Smooth muscle cell (in vitro differentiated cells): ENCODE data around the gene RAB34. TPM values are rescaled to one million over a fixed set of nuclear protein-coding genes. Genes with fewer than 3 reads are reported as not detected.
"Not testable (repeated sequence)": the region's sequence is repeated elsewhere in the genome, so short reads cannot be mapped to it uniquely, and the experiment has no call there.

Experiments
- DNase-seq: peaks from one replicate; lab custom pipeline; 2025; ENCODE audit not compliant: unreplicated experiment; lab: John Stamatoyannopoulos, UW
- H2AFZ ChIP-seq: fragments of 200-600 bp; sonication (generic); 2 replicates; pipeline ENCODE4 v1.6.0; 2016; ENCODE audit warnings: antibody characterized with exemption, low read depth, mild to moderate bottlenecking
- H3F3A ChIP-seq: fragments of 200-600 bp; sonication (generic); 2 replicates; pipeline ENCODE4 v1.6.0; 2017; ENCODE audit warnings: antibody characterized with exemption, low read depth
- H3K27ac ChIP-seq: fragments of 200-600 bp; sonication (generic); 2 replicates; pipeline ENCODE4 v1.5.1; 2016; ENCODE audit warnings: low read depth, mild to moderate bottlenecking
- H3K27me3 ChIP-seq: fragments of 200-600 bp; sonication (generic); 2 replicates; pipeline ENCODE4 v1.6.1; 2016; ENCODE audit warnings: low read depth, mild to moderate bottlenecking
- H3K36me3 ChIP-seq: fragments of 200-600 bp; sonication (generic); 2 replicates; pipeline ENCODE4 v1.5.1; 2016; ENCODE audit warnings: low read depth
- H3K4me1 ChIP-seq: fragments of 200-600 bp; sonication (generic); 2 replicates; pipeline ENCODE4 v1.5.1; 2016; ENCODE audit warnings: low read depth
- H3K4me2 ChIP-seq: fragments of 200-600 bp; sonication (generic); 2 replicates; pipeline ENCODE4 v1.6.0; 2016; ENCODE audit warnings: mild to moderate bottlenecking
- H3K4me3 ChIP-seq: fragments of 200-600 bp; sonication (generic); 2 replicates; pipeline ENCODE4 v1.5.1; 2016; ENCODE audit warnings: mild to moderate bottlenecking
- H3K79me2 ChIP-seq: fragments of 200-600 bp; sonication (generic); 2 replicates; pipeline ENCODE4 v1.6.0; 2016; ENCODE audit warnings: low read depth, mild to moderate bottlenecking
- H3K9ac ChIP-seq: fragments of 200-600 bp; sonication (generic); 2 replicates; pipeline ENCODE4 v1.6.0; 2016; ENCODE audit warnings: low read depth
- H3K9me3 ChIP-seq: fragments of 200-600 bp; sonication (generic); replicated peaks from 2 replicates; pipeline ENCODE4 v1.5.1; 2016; ENCODE audit warnings: low read depth
- H4K20me1 ChIP-seq: fragments of 200-600 bp; sonication (generic); 2 replicates; pipeline ENCODE4 v1.6.0; 2016; ENCODE audit warnings: low read depth
- WGBS: methylation state at CpG from one replicate; pipeline ENCODE4 v1.1.7; 2016; ENCODE audit warnings: low lambda C conversion rate; 5-methylcytosine and 5-hydroxymethylcytosine counted together
- polyA plus RNA-seq: library from polyadenylated mRNA; unstranded; fragments of >200 nt; fragmentation: Nextera tagmentation; extraction: Ambion mirVana; gene quantifications from 2 replicates; pipeline ENCODE4 v1.2.1, GENCODE V29; 2016
- total RNA-seq: library from RNA; depleted of rRNA; stranded (reverse); fragments of >200 nt; gene quantifications from 2 replicates; pipeline ENCODE4 v1.2.3, GENCODE V29; 2014
- TF ChIP-seq, protein P1 (sequence below): fragments of 200-600 bp; sonication (generic); IDR thresholded peaks from 2 replicates; pipeline ENCODE4 v1.5.1; 2017; ENCODE audit warnings: borderline replicate concordance, mild to moderate bottlenecking, antibody characterized with exemption; ENCODE audit not compliant: insufficient read depth, poor library complexity, severe bottlenecking

Gene RAB34
- total and polyA plus RNA-seq, 2 experiments from 2014 or later: 208 to 289 TPM

DNA sequence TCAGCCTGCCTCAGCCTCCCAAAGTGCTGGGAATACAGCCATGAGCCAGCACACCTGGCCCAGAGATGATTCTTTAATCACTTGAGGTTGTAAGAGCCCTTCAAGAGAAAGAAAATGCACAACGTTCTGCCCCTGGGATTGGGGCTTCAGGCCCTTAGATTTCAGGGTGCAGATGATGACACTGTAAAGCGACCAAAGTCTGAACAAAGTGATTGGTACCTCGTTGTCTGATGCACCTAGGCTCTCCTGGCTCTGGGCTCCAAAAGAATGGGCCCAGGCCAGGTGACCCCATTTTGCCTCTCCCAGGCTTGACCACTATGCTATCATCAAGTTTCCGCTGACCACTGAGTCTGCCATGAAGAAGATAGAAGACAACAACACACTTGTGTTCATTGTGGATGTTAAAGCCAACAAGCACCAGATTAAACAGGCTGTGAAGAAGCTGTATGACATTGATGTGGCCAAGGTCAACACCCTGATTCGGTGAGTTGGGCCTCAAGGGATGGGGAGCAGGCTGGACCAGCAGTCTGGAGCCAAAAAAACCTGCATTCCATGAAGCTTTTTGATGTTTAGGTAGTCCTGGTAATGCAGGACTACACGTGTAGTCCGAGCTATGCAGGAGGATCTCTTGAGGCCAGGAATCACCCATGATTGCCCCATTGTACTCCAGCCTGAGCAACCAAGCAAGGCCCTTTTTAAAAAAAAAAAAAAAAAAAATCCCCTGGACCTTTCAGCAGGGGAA lies 4.9 kb upstream of the RAB34 start:
- H3F3A ChIP-seq: peaks cover 37% of the 10 kb centered on the region
- peaks cover 32% of the 10 kb centered on the region for H3K79me2 ChIP-seq
- no peak overlapping the region for H3K9ac ChIP-seq
- H3K27me3 ChIP-seq: no peaks in the 10 kb centered on the region
- TF ChIP-seq, protein P1, sequence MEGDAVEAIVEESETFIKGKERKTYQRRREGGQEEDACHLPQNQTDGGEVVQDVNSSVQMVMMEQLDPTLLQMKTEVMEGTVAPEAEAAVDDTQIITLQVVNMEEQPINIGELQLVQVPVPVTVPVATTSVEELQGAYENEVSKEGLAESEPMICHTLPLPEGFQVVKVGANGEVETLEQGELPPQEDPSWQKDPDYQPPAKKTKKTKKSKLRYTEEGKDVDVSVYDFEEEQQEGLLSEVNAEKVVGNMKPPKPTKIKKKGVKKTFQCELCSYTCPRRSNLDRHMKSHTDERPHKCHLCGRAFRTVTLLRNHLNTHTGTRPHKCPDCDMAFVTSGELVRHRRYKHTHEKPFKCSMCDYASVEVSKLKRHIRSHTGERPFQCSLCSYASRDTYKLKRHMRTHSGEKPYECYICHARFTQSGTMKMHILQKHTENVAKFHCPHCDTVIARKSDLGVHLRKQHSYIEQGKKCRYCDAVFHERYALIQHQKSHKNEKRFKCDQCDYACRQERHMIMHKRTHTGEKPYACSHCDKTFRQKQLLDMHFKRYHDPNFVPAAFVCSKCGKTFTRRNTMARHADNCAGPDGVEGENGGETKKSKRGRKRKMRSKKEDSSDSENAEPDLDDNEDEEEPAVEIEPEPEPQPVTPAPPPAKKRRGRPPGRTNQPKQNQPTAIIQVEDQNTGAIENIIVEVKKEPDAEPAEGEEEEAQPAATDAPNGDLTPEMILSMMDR: no peak
- no peak overlapping the region for H2AFZ ChIP-seq
- H3K9me3 ChIP-seq: no peaks in the 10 kb centered on the region
- H4K20me1 ChIP-seq: peaks cover 47% of the 10 kb centered on the region
- no peak for DNase-seq
- no peak overlapping the region for H3K4me3 ChIP-seq
- no peaks in the 10 kb centered on the region for H3K36me3 ChIP-seq
- WGBS: 81% methylated on average over 7 of the region's 7 CpGs
- H3K27ac ChIP-seq: peak overlapping the region; percentile 98
- peaks cover 34% of the 10 kb centered on the region for H3K4me1 ChIP-seq
- no peak overlapping the region for H3K4me2 ChIP-seq

DNA sequence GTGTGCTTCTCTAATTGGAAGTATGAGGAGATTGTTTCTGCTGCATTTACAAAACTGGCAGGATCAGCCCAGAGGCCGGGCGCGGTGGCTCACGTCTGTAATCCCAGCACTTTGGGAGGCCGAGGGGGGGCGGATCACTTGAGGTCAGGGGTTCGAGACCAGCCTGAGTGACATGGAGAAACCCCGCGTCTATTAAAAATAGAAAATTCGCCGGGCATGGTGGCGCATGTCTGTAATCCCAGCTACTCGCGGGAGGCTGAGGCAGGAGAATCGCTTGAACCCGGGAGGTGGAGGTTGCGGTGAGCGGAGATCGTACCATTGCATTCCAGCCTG lies 3.3 kb upstream of the RAB34 start:
- not testable (repeated sequence) for H3K27me3 ChIP-seq, H3K9me3 ChIP-seq, H3K36me3 ChIP-seq, DNase-seq, H2AFZ ChIP-seq
- H3K27ac ChIP-seq: peak overlapping the region; percentile 98
- peak overlapping the region; percentile 94 for H3K4me2 ChIP-seq
- peaks cover 41% of the 10 kb centered on the region for H3K4me1 ChIP-seq
- peaks cover 58% of the 10 kb centered on the region for H4K20me1 ChIP-seq
- H3K79me2 ChIP-seq: peaks cover 47% of the 10 kb centered on the region
- H3K4me3 ChIP-seq: peak overlapping the region; percentile 79
- H3F3A ChIP-seq: peaks cover 33% of the 10 kb centered on the region
- peak overlapping the region; percentile 85 for H3K9ac ChIP-seq
- WGBS: 16% methylated on average over 19 of the region's 19 CpGs

DNA sequence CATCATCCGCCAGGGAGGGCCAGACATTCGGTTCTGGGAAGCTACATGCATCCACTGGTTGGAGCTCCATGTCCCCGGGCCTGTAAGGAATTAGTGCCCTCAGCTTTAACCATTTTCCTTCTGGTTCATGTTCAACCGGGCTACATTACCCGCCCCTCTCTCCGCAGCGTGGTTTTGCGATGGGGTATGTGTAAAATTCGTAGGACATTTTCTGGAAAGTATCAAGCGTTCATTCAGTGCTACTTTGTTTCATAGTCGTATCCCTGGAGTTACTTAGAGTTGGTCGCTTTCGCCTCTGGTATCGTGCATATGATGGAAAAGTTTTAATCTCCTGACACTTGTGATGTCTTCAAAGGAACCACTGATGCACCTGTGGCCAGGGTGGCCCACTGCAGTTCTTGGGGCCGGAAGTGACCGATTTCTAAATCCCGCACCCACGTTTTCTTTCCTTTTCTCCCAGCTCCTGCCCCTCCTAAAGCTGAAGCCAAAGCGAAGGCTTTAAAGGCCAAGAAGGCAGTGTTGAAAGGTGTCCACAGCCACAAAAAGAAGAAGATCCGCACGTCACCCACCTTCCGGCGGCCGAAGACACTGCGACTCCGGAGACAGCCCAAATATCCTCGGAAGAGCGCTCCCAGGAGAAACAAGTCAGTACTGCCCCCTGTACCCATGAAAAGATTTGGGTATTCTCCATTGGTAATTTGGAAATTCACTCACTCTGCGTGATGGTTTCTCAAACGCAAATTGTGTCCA lies 2.8 kb upstream of the RAB34 start:
- H3K79me2 ChIP-seq: peaks cover 53% of the 10 kb centered on the region
- peak overlapping the region; percentile 94 for H3K4me2 ChIP-seq
- DNase-seq: no peak
- H3K36me3 ChIP-seq: no peaks in the 10 kb centered on the region
- H2AFZ ChIP-seq: no peak overlapping the region
- peak overlapping the region; percentile 98 for H3K27ac ChIP-seq
- H3K9me3 ChIP-seq: no peaks in the 10 kb centered on the region
- peak overlapping the region; percentile 85 for H3K9ac ChIP-seq
- H3K4me3 ChIP-seq: peak overlapping the region; percentile 79
- no peaks in the 10 kb centered on the region for H3K27me3 ChIP-seq
- H3K4me1 ChIP-seq: peaks cover 42% of the 10 kb centered on the region
- TF ChIP-seq, protein P1: no peak
- H4K20me1 ChIP-seq: peaks cover 63% of the 10 kb centered on the region
- H3F3A ChIP-seq: peaks cover 34% of the 10 kb centered on the region
- 1% methylated on average over 30 of the region's 30 CpGs for WGBS

DNA sequence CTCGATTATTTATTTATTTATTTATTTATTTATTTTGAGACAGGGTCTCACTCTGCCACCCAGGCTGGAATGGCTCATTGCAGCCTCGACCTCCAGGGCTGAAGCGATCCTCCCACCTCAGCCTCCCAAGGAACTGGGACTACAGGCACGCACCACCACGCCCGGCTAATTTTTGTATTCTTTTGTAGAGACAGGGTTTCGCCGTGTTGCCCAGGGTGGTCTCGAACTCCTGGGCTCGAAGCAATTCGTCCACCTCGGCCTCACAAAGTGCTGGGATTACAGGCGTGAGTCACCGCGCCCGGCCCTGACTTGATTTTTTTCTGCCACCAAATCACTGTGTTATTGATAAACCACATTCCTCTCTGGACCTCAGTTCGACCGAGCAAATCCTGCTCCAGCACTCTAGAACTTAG lies 1.4 kb upstream of the RAB34 start:
- H3K4me2 ChIP-seq: peak overlapping the region; percentile 98
- H3K27me3 ChIP-seq: no peaks in the 10 kb centered on the region
- H3K4me1 ChIP-seq: peaks cover 35% of the 10 kb centered on the region
- H3K9ac ChIP-seq: peak overlapping the region; percentile 85
- H3K27ac ChIP-seq: peak overlapping the region; percentile 98
- H3K4me3 ChIP-seq: peak overlapping the region; percentile 79
- 14% methylated on average over 18 of the region's 18 CpGs for WGBS
- DNase-seq: no peak
- H3F3A ChIP-seq: peaks cover 39% of the 10 kb centered on the region
- no peaks in the 10 kb centered on the region for H3K36me3 ChIP-seq
- H2AFZ ChIP-seq: no peak overlapping the region
- peaks cover 53% of the 10 kb centered on the region for H3K79me2 ChIP-seq
- H3K9me3 ChIP-seq: no peaks in the 10 kb centered on the region
- H4K20me1 ChIP-seq: peaks cover 64% of the 10 kb centered on the region
- TF ChIP-seq, protein P1: no peak
